ENCODE measurements around the gene DNAAF8.

- TF ChIP-seq CTCF (IDR thresholded peaks at IDR 0.05; ENCODE audit: low read length) (no peak), EZH2phosphoT487 (IDR thresholded peaks at IDR 0.05; ENCODE audit: low read length) (no peak)
Measured at GRCh38 chr16:4754865-4755264, 20.5 kb downstream of the DNAAF8 start.

Measured in MM.1S (cell line).